ENCODE measurements around the gene MGAT4A.

DNA sequence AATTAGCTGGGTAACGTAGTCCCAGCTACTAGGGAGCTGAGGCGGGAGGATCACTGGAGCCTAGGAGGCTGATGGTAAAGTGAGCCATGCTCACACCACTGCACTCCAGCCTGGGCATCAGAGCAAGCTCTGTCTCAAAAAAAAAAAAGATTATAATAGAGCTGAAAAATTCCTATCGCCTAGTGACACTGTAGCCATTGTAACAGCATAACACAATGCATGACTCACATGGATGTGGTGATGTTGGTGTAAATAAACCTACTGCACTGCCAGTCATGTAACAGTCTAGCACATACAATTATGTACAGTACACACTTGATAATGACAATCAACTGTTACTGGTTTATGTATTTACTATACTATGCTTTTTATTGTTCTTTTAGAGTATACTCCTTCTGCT is 39.6 kb downstream of the MGAT4A start:
- no peak for TF ChIP-seq POLR2A (IDR thresholded peaks at IDR 0.05)
- no peak for TF ChIP-seq POLR2AphosphoS5 (IDR thresholded peaks at IDR 0.05; ENCODE audit: insufficient read depth in 1 of 2, low read depth in 1 of 2)
- TF ChIP-seq, protein P1, sequence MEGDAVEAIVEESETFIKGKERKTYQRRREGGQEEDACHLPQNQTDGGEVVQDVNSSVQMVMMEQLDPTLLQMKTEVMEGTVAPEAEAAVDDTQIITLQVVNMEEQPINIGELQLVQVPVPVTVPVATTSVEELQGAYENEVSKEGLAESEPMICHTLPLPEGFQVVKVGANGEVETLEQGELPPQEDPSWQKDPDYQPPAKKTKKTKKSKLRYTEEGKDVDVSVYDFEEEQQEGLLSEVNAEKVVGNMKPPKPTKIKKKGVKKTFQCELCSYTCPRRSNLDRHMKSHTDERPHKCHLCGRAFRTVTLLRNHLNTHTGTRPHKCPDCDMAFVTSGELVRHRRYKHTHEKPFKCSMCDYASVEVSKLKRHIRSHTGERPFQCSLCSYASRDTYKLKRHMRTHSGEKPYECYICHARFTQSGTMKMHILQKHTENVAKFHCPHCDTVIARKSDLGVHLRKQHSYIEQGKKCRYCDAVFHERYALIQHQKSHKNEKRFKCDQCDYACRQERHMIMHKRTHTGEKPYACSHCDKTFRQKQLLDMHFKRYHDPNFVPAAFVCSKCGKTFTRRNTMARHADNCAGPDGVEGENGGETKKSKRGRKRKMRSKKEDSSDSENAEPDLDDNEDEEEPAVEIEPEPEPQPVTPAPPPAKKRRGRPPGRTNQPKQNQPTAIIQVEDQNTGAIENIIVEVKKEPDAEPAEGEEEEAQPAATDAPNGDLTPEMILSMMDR (IDR thresholded peaks at IDR 0.05), result no peak

All from vagina (tissue), 2 donors.